MM.1S (cell line): ENCODE measurements around the gene TAOK1.

Source experiments
- EZH2phosphoT487 ChIP-seq: fragments of 300-600 bp; sonication (generic); IDR thresholded peaks from 2 replicates; pipeline ENCODE4 v1.6.1; 2018; ENCODE audit warnings: antibody characterized with exemption, low read length
- TF ChIP-seq, protein P1 (sequence below): fragments of 300-600 bp; sonication (generic); IDR thresholded peaks from 2 replicates; pipeline ENCODE4 v1.5.1; 2016; ENCODE audit warnings: antibody characterized with exemption, low read length, mixed read lengths

DNA sequence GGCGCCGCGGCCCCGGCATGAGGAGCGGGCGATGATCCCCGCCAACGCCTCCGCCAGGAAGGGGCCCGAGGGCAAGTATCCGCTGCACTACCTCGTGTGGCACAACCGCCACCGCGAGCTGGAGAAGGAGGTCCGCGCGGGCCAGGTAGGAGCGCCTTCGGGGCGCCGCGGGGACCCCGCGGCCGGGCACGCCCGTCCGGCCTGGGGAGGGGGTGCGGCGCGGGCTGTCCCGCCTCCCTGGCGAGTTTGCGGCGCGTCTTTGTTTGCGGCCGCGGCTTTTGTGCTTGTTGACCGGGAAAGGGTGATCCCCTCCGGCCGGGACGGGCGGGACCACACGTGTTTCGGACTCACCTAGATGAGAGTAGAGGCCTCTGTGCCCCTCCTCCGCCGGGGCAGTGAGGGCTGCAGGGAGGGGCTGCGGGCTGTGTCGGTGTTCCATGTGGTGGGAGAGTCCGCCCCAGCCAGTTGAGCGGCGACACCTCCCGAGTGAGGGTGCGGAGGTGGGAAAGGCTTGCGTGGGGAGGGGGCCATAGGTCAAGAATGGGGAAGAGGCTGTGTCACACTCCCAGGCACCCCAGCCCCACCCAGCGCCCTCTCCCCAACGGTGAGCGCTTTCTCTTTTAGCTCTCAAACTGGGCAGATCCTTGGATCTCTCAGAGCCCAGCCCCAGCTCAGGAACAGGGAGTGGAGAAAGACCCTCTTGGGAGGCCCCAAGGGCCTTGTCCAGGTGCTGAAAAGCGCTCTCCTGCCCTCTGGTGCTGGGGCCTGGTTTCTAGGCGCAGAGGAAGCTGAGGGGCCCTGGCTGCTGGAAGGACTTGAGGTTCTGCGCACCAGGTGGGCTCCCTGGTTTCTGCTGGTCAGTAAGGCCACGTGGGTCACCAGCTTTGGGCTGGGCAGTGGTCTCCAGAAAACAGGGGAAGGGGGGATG lies 203.7 kb downstream of the TAOK1 start:
- TF ChIP-seq EZH2phosphoT487, result no peak
- TF ChIP-seq, protein P1, sequence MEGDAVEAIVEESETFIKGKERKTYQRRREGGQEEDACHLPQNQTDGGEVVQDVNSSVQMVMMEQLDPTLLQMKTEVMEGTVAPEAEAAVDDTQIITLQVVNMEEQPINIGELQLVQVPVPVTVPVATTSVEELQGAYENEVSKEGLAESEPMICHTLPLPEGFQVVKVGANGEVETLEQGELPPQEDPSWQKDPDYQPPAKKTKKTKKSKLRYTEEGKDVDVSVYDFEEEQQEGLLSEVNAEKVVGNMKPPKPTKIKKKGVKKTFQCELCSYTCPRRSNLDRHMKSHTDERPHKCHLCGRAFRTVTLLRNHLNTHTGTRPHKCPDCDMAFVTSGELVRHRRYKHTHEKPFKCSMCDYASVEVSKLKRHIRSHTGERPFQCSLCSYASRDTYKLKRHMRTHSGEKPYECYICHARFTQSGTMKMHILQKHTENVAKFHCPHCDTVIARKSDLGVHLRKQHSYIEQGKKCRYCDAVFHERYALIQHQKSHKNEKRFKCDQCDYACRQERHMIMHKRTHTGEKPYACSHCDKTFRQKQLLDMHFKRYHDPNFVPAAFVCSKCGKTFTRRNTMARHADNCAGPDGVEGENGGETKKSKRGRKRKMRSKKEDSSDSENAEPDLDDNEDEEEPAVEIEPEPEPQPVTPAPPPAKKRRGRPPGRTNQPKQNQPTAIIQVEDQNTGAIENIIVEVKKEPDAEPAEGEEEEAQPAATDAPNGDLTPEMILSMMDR, result peak; percentile 44
